Breast epithelium (tissue), 3 donors: Measurements from ENCODE around the gene MAPRE2.

Experiments used
- POLR2A ChIP-seq: fragments of 450-650 bp; IDR thresholded peaks from one replicate; pipeline ENCODE4 v1.6.1; 2016; ENCODE audit warnings: antibody characterized with exemption, mild to moderate bottlenecking, moderate library complexity
- TF ChIP-seq, protein P1 (sequence below), 3 donors: fragments of 450-650 bp; IDR thresholded peaks; one replicate each; pipeline ENCODE4 v1.5.1; 2016 to 2017; ENCODE audit warnings: antibody characterized with exemption in 3 of 3, mild to moderate bottlenecking in 3 of 3, moderate library complexity in 3 of 3

DNA sequence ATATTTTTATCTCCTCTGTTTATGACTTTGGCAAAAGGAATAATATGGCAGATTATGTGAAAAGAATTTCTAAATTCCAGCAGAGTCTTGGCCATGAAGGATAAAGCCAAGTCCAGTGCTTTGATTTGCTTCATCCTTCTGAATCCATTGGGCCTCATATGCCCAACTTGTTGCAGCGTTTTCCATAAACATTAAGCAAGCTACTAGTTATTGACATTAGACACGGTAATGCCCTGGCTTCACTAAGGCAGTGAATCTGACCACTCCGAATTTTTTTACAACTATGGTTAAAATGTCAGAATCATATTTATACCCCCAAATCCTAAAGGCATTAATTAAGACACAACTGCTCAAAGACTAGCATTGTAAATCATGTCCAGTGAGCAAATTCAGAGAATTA lies 79.8 kb downstream of the MAPRE2 start:
- no peak for TF ChIP-seq POLR2A
- TF ChIP-seq, protein P1, sequence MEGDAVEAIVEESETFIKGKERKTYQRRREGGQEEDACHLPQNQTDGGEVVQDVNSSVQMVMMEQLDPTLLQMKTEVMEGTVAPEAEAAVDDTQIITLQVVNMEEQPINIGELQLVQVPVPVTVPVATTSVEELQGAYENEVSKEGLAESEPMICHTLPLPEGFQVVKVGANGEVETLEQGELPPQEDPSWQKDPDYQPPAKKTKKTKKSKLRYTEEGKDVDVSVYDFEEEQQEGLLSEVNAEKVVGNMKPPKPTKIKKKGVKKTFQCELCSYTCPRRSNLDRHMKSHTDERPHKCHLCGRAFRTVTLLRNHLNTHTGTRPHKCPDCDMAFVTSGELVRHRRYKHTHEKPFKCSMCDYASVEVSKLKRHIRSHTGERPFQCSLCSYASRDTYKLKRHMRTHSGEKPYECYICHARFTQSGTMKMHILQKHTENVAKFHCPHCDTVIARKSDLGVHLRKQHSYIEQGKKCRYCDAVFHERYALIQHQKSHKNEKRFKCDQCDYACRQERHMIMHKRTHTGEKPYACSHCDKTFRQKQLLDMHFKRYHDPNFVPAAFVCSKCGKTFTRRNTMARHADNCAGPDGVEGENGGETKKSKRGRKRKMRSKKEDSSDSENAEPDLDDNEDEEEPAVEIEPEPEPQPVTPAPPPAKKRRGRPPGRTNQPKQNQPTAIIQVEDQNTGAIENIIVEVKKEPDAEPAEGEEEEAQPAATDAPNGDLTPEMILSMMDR (IDR thresholded peaks at IDR 0.05) = no peak
